HCT116 (cell line): ENCODE results near the gene SPSB3.

Experiments used
- CTCF ChIP-seq, 3 experiments: fragments of 200-600 bp in 1 of 3; sonication (generic) in 1 of 3; IDR thresholded peaks in 2 of 3; conservative IDR thresholded peaks in 1 of 3; 2 replicates each; pipeline ENCODE4 v1.5.1; 2012 to 2017; ENCODE audit warnings: low read depth in 2 of 3, low read length in 2 of 3, antibody characterized with exemption in 1 of 3, borderline replicate concordance in 1 of 3, control low read depth in 1 of 3, mild to moderate bottlenecking in 1 of 3, mixed read lengths in 1 of 3, mixed run types in 1 of 3, moderate library complexity in 1 of 3; ENCODE audit not compliant: insufficient read depth in 1 of 3
- EZH2 ChIP-seq: fragments of 200-600 bp; sonication (generic); IDR thresholded peaks from 2 replicates; pipeline ENCODE4 v1.6.1; 2017; ENCODE audit warnings: antibody characterized with exemption, mixed run types
- EZH2phosphoT487 ChIP-seq: fragments of 200-600 bp; IDR thresholded peaks from 2 replicates; pipeline ENCODE4 v1.6.1; 2018; ENCODE audit warnings: antibody characterized with exemption, borderline replicate concordance
- POLR2A ChIP-seq: IDR thresholded peaks from 2 replicates; pipeline ENCODE4 v1.7.0; 2011; ENCODE audit warnings: borderline replicate concordance; ENCODE audit not compliant: insufficient read depth, insufficient read length; ENCODE audit errors: extremely low read depth

GRCh38 chr16:1782408-1783264, at the start of gene SPSB3, which contains the start of gene NUBP2:
- TF ChIP-seq EZH2phosphoT487 (no peak), EZH2 (no peak), CTCF (IDR thresholded peaks at IDR 0.05 in 2 of 3, conservative IDR thresholded peaks at IDR 0.05 in 1 of 3; ENCODE audit: borderline replicate concordance in 1 of 3, insufficient read depth in 1 of 3, low read depth in 2 of 3, low read length in 2 of 3) (no peak; a peak in 1 of 6 replicates), POLR2A (no peak)
